Jurkat, Clone E6-1 (cell line): ENCODE measurements around the gene CKS2.

Experiments
- DNase-seq: peaks from one replicate; pipeline ENCODE4 v3.0.0-alpha.2; 2011; ENCODE audit warnings: low read depth, low spot score
- H3K4me3 ChIP-seq: 2 replicates; pipeline ENCODE4 v1.5.1; 2011; ENCODE audit warnings: mild to moderate bottlenecking, low read length, control low read depth, moderate library complexity

The CKS2 gene

DNA sequence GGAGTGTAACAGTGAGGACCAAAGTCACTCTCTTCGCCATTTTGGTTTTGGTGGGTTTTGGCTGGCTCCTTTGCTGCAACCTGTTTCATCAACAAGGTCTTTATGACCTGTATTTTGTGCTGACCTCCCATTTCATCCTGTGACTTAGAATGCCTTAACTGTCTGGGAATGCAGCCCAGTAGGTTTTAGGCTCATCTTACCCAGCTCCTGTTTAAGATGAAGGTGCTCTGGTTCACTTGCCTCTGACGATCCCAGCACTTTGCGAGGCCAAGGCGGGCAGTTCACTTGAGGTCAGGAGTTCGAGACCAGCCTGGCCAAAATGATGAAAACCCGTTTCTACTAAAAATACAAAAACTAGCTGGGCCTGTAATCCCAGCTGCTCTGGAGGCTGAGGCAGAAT, 1.8 kb upstream of the CKS2 start:
- no peak overlapping the region for H3K4me3 ChIP-seq
- no peak for DNase-seq

DNA sequence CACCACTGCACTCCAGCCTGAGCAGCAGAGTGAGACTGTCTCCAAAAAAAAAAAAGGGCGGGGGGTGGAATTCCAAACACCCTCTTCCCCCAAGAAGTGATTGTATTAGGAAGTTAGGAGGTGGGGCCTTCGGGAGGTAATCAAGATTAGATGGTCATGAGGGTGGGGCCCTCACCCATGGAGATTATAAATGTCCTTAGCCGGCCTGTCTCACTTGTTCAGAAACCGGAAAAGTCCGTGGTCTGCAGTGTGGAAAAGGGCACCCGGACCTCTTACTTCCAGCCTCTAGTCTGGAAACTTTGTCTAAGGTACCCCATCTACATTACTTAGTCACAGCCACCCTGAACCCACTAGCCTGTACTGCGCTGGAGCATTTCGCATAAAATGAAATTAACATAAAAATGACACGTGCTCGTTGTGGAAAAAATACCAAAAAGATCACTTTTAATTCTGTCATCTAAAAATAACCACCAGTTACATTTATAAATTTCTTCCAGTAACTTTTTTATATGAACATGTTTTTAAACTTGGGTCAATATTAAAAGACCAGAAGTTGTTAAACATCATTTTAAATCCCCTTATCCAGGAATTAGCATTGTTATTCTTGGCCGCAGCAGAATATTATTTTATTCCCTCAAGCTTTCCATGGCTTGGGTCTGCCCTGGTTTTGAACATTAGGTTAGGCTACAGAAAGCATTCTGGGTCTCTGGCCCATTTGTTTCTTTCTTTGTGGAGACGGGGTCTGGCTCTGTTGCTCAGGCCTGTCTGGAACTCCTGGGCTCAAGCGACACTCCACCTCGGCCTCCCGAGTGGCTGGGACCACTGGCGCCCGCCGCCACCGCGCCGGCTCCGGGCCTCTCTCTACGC, 1.2 kb upstream of the CKS2 start:
- DNase-seq, result no peak
- peak overlapping the region; percentile 59 for H3K4me3 ChIP-seq

DNA sequence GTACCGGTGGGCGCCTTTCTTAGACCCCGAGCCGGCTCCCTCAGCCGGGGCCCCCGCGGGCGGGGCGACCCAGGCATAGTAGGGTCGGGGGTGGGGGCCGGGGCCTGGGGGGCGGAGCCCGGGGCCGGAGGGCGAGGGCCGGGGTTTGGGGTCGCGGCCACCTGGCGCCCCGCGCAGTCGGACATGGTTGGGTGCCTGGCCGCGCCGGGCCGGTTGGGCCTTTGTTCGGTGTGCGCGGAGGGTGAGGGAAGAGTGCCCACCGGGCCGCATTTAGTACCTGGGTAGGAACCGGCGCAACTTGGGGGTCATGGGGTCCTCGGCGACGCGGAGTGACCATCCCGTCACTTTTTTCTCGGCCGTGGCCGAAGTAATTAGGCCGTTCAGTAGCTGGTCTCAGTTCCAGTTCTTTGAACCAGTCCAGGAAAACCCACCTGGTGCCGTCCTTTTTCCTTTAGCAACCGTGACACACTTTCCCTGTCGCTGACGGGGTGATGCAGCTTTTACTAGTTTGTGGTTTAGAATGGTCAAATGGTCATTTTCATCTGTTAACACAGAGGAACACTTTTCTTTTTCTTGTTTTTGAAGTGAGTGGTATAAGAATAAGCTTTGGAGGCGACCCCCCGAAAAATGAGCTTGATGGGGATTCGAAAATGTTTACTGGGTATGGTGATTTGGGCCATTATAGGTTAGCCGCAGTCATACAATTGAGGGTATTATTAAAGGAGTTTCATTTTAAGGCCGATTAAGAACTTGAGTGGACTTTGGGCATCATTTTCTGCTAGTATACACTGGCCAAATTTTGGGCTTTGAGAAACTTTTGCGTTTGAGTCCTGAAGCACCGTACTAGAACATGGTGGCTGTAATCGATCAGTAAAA, 589 bp downstream of the CKS2 start:
- H3K4me3 ChIP-seq, result peak overlapping the region; percentile 63
- DNase-seq, result no peak

DNA sequence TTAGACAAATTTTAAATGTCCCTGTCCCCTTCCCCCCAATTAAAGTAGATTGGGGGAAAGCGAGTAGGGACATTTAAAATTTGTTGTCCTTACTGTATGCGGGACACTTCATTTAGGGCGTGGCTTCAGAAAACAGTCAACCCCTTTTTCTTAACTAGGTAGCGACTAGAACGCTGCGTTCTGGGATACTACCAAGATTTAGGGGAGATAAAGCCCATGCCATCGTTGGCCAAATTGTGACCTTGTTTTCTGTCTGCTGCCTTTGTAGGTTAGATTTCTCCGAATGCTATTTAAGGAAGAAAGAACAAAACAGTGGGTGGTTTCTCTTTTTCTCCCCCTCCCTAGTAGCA, 1.2 kb downstream of the CKS2 start:
- peak overlapping the region; percentile 63 for H3K4me3 ChIP-seq
- DNase-seq, result no peak

DNA sequence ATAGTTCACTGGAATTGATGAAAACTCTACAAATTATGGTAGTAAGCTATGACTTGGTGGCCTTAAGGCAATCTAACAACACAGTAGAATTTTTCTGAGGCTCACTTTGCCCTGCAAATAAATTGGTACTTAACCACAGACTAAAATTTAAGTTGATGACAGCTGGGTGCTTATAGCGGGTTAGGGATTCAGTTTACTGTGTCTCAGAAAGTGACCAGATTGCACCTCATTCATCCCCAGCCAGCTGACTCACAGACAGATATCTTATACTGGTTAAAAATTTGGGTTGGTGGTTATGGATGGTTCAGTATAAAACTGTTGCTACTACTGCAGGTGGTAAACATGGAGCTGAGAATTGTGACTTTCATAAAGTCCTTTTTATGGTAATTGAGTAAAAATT, 2.8 kb downstream of the CKS2 start:
- no peak for DNase-seq
- peak overlapping the region; percentile 63 for H3K4me3 ChIP-seq

DNA sequence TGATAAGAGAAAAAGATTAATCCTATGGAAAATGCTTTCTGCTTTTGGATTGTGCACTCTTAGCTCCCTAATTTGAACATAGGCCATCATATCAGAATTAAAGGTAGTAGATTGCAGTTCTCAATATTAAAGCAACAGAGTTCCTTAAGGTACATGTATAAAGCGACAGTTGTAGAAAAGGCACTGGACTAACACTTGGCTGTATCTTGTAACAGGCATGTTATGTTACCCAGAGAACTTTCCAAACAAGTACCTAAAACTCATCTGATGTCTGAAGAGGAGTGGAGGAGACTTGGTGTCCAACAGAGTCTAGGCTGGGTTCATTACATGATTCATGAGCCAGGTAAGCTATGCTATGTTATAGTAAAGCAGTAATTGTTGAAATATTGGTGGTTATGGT, 4.0 kb downstream of the CKS2 start:
- no peak for DNase-seq
- H3K4me3 ChIP-seq, result no peak overlapping the region

DNA sequence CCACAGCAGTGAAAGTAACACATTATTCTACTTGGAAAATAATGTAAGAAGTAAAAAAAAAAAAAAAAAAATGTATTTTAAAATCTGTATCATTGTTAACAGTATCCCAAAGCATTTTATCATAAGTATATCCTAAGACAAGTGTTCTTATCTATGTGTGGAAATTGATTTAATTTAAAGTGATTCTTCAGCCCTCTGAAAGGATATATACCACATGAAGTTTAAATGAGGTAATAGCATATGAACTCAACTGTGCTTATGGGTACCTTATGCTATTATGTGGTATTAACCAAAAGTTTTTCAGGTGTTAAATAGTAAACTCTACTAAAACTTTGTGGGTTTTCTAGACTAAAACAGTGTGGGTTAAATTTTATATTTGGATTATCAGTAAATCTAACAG, 4.5 kb downstream of the CKS2 start:
- DNase-seq, result no peak
- no peak overlapping the region for H3K4me3 ChIP-seq

DNA sequence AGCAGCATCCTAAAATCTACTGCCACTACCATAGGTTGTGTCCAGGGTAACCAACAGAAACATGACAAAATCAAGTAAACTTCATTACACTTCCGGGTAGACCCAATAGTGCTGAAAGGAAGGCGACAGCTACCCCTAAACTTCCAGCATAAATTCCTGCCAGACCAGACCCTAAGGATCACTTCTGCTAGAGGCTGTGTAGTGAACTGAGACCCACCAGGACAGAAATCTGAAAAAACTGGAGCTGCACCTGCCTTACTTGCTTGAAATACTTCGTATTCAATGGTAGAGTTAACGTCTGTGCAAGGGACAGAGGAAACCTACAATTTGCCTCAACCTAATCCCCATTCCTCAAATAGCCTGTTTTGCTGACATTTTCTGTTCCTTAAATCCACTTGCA, 6.3 kb downstream of the CKS2 start:
- H3K4me3 ChIP-seq, result peak overlapping the region; percentile 66
- DNase-seq, result no peak

DNA sequence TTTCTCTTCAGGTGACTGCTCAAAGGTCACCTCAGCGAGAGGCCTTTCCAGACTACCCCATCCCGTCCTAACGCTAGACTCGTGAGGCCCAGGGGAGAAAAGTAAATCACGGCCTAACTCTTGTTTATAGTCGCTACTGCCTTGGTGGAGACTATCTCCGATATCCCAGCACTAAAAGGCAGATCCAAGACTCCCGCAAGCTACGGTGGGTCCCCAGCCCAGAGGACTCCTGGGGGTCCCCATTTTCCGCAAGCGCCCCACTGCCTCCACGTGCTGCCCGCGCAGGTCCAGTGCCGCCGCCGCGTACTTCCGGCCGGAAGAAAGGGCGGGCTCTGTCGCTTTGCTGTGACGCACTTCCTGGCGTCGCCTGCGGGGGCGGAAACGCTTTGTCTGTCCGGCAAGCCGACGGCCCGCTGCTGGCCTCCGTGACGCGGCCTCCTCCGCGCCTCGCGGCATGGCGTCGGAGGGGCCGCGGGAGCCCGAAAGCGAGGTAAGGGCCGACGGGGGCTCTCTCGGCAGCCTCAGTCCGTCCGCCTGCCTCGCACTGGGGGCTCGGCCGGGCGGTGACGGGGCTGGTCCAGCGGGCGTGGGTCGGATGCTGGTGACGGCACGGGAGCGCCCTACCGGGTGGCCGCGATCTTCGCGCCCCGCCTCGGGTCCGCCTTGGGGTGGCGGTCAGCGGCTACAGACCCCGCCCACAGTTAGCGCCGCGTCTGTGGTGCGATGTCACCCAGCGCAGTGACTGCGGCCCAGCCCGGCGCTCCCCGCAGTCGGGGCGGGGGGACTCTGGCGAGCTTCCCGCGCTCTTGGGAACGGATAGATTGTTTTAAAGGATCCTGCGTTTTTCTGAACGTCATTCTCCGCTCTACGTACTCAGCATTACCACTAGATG, 7.4 kb downstream of the CKS2 start, which contains the start of gene SECISBP2:
Gene SECISBP2, plus strand, starts transcription at position 378 of the 892 bp plus-strand sequence. Its CDS starts 77 bp downstream, at position 455.
- DNase-seq, result peak; percentile 98
- peak within 1 kb of the TSS; percentile 66 for H3K4me3 ChIP-seq

DNA sequence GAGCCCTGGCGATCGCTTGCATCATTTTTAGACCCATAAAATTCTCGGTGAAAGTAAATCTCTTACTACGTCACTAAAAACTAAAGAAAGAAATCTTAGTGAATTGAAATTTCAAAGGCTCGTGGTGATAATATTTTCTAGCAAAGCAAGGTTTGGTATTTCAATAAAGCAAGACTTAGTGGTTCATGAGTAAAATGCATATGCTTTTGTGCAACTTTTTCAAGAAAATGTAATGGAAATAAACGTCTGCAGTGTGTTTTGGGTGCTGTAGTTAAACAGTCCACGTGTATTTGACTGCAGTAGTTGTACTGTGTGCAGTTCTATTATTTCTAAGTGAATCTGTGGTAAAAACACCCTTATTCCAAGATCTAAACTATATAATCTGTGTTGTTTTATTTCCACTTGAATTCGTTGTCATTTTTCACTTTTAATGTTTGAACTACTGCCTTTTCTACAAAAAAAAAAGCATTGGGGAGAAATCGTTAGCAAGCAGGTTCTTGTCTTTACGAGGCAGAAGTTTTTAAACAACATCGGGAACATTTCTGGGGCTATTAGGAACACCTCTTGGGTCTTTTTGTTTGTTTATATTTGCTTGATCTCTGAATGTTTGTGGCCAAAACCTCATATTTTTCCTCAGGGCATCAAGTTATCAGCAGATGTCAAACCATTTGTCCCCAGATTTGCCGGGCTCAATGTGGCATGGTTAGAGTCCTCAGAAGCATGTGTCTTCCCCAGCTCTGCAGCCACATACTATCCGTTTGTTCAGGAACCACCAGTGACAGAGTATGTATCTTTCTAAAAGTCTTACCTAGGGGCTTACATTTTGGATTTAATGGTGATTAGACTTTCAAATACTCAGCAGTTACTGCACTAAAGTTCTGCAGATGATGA, 8.3 kb downstream of the CKS2 start:
- H3K4me3 ChIP-seq, result peak overlapping the region; percentile 66
- DNase-seq, result no peak

DNA sequence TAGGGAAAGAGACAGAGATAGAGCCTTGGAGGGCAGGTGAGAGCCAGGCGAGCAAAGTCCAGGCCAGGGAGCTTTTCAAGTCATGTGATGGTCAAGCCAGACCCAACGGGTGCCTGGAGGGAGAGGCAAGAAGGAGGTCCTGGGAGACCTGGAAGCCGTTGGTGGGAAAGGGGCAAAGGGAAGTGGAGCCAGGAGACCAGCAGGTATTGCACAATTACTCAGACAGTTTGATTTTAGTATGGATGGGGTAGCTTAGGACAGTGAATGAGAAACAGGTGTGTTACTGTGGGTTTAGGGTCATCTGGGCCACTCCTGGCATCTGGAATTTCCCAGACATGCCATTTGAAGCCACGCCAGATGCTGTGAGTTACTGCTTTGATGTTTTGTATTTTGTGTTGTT, 12.4 kb downstream of the CKS2 start:
- no peak for DNase-seq

DNA sequence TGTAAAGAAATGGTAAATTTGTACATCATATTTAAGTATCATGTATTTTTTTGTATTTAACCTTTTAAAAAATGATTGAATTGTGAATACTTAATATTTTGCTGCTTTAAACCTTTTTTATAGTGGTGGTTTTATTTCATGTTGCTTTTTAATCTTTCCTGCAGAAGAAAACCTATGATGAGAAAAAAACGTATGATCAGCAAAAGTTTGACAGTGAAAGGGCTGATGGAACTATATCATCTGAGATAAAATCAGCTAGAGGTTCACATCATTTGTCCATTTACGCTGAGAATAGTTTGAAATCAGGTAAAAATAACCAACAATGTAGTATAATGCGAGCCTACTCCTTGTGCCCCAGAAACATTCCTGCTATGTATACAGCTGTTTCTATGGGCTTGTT, 14.7 kb downstream of the CKS2 start:
- H3K4me3 ChIP-seq, result no peak overlapping the region
- DNase-seq, result no peak

More for the DNA sequence above, 12.4 kb downstream of the CKS2 start:
- H3K4me3 ChIP-seq, result no peak overlapping the region

DNA sequence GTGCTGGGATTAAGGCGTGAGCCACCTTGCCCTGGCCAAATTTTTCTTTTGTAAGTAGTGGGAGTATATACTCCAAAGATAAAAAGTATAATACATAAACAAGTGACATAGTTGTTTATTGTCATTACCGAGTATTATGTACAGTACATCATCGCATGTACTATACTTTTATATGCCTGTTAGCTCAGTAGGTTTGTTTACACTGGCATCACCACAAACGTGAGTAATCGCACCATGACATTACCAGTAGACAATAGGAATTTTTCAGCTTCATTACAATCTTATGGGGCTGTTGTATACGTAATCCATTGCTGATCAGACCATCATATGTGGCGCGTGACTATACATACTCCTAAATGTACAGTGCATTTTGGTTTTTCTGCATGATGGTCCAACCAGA, 17.1 kb downstream of the CKS2 start:
- no peak for DNase-seq
- no peak overlapping the region for H3K4me3 ChIP-seq

DNA sequence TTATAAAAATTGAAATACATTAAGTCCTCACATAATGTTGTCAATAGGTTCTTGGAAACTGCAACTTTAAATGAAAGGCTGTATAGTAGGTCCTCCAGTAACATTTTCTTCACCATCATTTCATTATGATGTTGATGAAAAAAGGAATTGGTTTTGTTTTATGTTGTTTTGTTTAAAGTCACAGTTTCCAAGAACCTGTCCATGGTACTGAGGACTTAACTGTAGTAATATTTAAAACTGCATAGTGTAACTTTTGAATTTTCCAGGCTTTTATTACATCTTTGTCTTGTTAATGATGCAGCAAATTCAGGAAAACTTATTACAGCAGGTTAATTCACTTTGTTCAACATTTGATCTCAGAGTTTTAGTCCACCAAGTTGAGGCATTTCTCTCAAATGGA, 18.9 kb downstream of the CKS2 start:
- DNase-seq, result no peak
- no peak overlapping the region for H3K4me3 ChIP-seq

DNA sequence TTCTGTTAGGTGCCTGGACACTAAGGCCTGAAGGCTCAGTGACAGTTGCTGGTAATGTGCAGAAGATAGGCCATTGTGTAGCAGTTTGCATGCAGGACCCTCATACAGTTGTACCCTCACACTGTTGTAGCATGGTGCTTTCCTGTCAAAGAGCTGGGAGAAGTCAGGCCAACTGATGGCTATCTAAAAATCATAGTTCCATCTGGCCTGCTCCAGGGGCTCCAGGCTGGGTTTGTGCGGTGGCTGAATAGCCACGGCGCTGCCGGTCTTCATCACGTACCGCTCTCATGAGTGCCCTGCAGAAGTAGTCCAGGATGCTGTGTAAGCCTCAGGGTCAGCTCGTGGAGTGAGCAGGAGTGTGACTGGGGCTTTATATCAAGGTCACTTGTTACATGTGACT, 19.5 kb downstream of the CKS2 start:
- no peak for DNase-seq
- no peak overlapping the region for H3K4me3 ChIP-seq

DNA sequence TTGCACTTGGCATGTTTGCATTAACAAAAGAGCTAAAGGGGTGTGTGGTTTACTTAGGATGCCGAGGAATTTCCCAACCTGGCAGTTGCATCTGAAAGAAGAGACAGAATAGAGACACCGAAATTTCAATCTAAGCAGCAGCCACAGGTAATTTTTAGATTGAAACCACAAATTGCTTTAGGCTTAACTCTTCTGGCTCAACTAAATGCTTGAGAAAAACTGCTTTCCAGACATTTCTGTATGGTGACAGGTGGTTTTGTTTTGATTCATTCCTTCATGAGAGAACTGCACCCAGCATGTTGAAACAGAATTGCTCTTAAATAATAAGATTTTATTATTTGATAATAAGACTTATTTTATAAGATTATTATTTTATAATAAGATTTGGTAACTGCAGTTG, 28.8 kb downstream of the CKS2 start:
- no peak overlapping the region for H3K4me3 ChIP-seq
- no peak for DNase-seq

DNA sequence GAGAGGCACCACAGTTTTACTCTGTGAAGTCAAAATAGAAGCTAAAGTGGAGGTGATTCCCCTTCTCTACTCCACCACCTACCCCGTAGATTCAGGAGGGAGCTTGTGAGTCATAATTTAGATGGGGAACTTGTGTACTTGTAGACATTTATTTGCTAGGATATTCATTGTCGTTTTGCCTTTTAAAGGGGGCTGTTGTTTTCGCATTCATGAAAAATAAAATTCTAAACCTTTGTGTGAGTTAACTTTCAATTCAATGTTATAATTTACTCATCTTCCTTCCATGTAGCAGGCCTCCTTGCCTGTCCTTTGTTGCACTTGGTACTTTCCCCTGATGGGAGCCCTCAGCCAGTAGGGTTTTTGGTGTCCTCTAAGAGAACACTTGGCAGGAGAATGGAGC, 29.3 kb downstream of the CKS2 start:
- no peak for DNase-seq
- H3K4me3 ChIP-seq, result no peak overlapping the region

DNA sequence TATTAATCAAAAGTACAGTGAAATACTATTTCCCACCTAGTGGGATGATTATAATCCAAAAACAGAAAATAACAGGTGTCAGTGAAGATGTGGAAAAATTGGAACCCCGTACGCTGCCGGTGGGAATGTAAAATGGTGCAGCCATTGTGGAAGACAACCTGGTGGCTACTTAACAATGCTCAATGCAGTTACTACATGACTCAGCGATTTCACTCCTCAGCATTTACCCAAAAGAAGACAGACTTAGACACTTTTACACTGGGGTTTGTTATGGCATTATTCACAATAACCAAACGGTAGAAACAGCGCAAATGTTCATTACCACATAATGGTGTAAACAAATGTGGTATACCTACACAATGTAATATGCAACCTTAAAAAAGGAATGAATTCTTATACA, 31.2 kb downstream of the CKS2 start:
- DNase-seq, result no peak
- H3K4me3 ChIP-seq, result no peak overlapping the region
